ENCODE data around the gene SH3BP1.

Gene SH3BP1

GRCh38 chr22:37696657-37697537 is 57.4 kb downstream of the SH3BP1 start, which contains the start of gene TRIOBP:
TRIOBP (plus strand) TSS chr22:37697048; CDS start chr22:37701366, 4,318 bp downstream.
- no peaks in the 10 kb centered on the region for H3F3A ChIP-seq (ENCODE audit: insufficient read depth)
- no peak for TF ChIP-seq EZH2phosphoT487 (conservative IDR thresholded peaks at IDR 0.05; ENCODE audit: low read length)
- TF ChIP-seq CTCF (IDR thresholded peaks at IDR 0.05; ENCODE audit: insufficient read depth, low read length, poor library complexity, severe bottlenecking), result peak; percentile 17
- no peaks in the 10 kb centered on the region for H3K27me3 ChIP-seq (ENCODE audit: low read length)
- peak within 1 kb of the TSS; percentile 49 for H3K4me2 ChIP-seq (ENCODE audit: low read depth, low read length, poor library complexity, severe bottlenecking)
- no peak within 1 kb of the TSS for H3K4me3 ChIP-seq (ENCODE audit: insufficient read depth, low read length, poor library complexity, severe bottlenecking)
- peak within 1 kb of the TSS; percentile 6; the same call in 1 of the 2 replicates for H3K9ac ChIP-seq (ENCODE audit: low read length)
- no peaks in the 10 kb centered on the region for H3K9me2 ChIP-seq (replicated peaks; ENCODE audit: insufficient read depth, low read length)
- H3K9me3 ChIP-seq (ENCODE audit: insufficient read depth, low read length), result no peaks in the 10 kb centered on the region
- no peaks in the 10 kb centered on the region for H3K79me2 ChIP-seq (ENCODE audit: insufficient read depth, low read length)
- no peak within 1 kb of the TSS for H3K27ac ChIP-seq (ENCODE audit: low read depth, low read length)
- H2AFZ ChIP-seq (ENCODE audit: low read depth, low read length, severe bottlenecking), result no peak within 1 kb of the TSS
- no peaks in the 10 kb centered on the region for H4K20me1 ChIP-seq (ENCODE audit: low read depth, low read length)
- no peaks in the 10 kb centered on the region for H3K36me3 ChIP-seq (ENCODE audit: low read length)

GRCh38 chr22:37697538-37697835 is 58.0 kb downstream of the SH3BP1 start:
- Histone ChIP-seq H3K4me2 (ENCODE audit: low read depth, low read length, poor library complexity, severe bottlenecking) (no peak overlapping the region), H3F3A (ENCODE audit: insufficient read depth) (no peaks in the 10 kb centered on the region), H3K9me3 (ENCODE audit: insufficient read depth, low read length) (no peaks in the 10 kb centered on the region), H3K27ac (ENCODE audit: low read depth, low read length) (no peak overlapping the region), H2AFZ (ENCODE audit: low read depth, low read length, severe bottlenecking) (no peak overlapping the region), H4K20me1 (ENCODE audit: low read depth, low read length) (no peaks in the 10 kb centered on the region), H3K9me2 (replicated peaks; ENCODE audit: insufficient read depth, low read length) (no peaks in the 10 kb centered on the region), H3K4me3 (ENCODE audit: insufficient read depth, low read length, poor library complexity, severe bottlenecking) (no peak overlapping the region), H3K9ac (ENCODE audit: low read length) (no peak overlapping the region), H3K27me3 (ENCODE audit: low read length) (no peaks in the 10 kb centered on the region), H3K36me3 (ENCODE audit: low read length) (no peaks in the 10 kb centered on the region), H3K79me2 (ENCODE audit: insufficient read depth, low read length) (no peaks in the 10 kb centered on the region)
- TF ChIP-seq CTCF (IDR thresholded peaks at IDR 0.05; ENCODE audit: insufficient read depth, low read length, poor library complexity, severe bottlenecking) (no peak), EZH2phosphoT487 (conservative IDR thresholded peaks at IDR 0.05; ENCODE audit: low read length) (no peak)

- Histone ChIP-seq H3K27me3 (ENCODE audit: low read length) (no peaks in the 10 kb centered on the region), H3K9me2 (replicated peaks; ENCODE audit: insufficient read depth, low read length) (no peaks in the 10 kb centered on the region), H3K9ac (ENCODE audit: low read length) (no peak overlapping the region), H3K36me3 (ENCODE audit: low read length) (no peaks in the 10 kb centered on the region), H3K79me2 (ENCODE audit: insufficient read depth, low read length) (no peaks in the 10 kb centered on the region), H3K27ac (ENCODE audit: low read depth, low read length) (no peak overlapping the region), H3K4me3 (ENCODE audit: insufficient read depth, low read length, poor library complexity, severe bottlenecking) (no peak overlapping the region), H3F3A (ENCODE audit: insufficient read depth) (no peaks in the 10 kb centered on the region), H4K20me1 (ENCODE audit: low read depth, low read length) (no peaks in the 10 kb centered on the region), H3K9me3 (ENCODE audit: insufficient read depth, low read length) (no peaks in the 10 kb centered on the region), H2AFZ (ENCODE audit: low read depth, low read length, severe bottlenecking) (no peak overlapping the region), H3K4me2 (ENCODE audit: low read depth, low read length, poor library complexity, severe bottlenecking) (no peak overlapping the region)
- no peak for TF ChIP-seq CTCF (IDR thresholded peaks at IDR 0.05; ENCODE audit: insufficient read depth, low read length, poor library complexity, severe bottlenecking)
- TF ChIP-seq EZH2phosphoT487 (conservative IDR thresholded peaks at IDR 0.05; ENCODE audit: low read length), result no peak
Observed at GRCh38 chr22:37701141-37701786, 61.8 kb downstream of the SH3BP1 start.
